ENCODE results near the gene GNG5. TPM values are rescaled to one million over a fixed set of nuclear protein-coding genes. Genes with fewer than 3 reads are reported as not detected.

GNG5 gene
- total RNA-seq, 1 experiment from 2014 or later, result 193 TPM

GRCh38 chr1:84506002-84506728 lies at the start of gene GNG5, which contains the start of gene SPATA1 (continued):
- peak; percentile 4 for TF ChIP-seq YY1 (IDR thresholded peaks at IDR 0.05; ENCODE audit: extremely low read depth, insufficient replicate concordance, low read depth, low read length)
- no peak; the same call in 1 of the 2 replicates for TF ChIP-seq RAD21 (IDR thresholded peaks at IDR 0.05; ENCODE audit: low read depth)
- TF ChIP-seq SRF (IDR thresholded peaks at IDR 0.05; ENCODE audit: low read depth), result no peak
- TF ChIP-seq SIN3A (IDR thresholded peaks at IDR 0.05; ENCODE audit: low read depth), result peak; percentile 31; the same call in 1 of the 2 replicates
- TF ChIP-seq CEBPB (IDR thresholded peaks at IDR 0.05; ENCODE audit: low read depth), result no peak
- peak; percentile 92 for TF ChIP-seq EGR1 (IDR thresholded peaks at IDR 0.05; ENCODE audit: low read depth)
- no peak for TF ChIP-seq POLR2A (IDR thresholded peaks at IDR 0.05; ENCODE audit: borderline replicate concordance, extremely low read depth, insufficient read depth, insufficient read length)

GRCh38 chr1:84550826-84551225 lies 44.4 kb upstream of the GNG5 start:
- TF ChIP-seq SIN3A (IDR thresholded peaks at IDR 0.05; ENCODE audit: low read depth), result no peak
- TF ChIP-seq EZH2phosphoT487 (IDR thresholded peaks at IDR 0.05; ENCODE audit: borderline replicate concordance), result no peak
- TF ChIP-seq SRF (IDR thresholded peaks at IDR 0.05; ENCODE audit: low read depth), result no peak
- TF ChIP-seq ZBTB33 (IDR thresholded peaks at IDR 0.05; ENCODE audit: extremely low read depth, insufficient replicate concordance, low read length), result no peak
- TF ChIP-seq REST (IDR thresholded peaks at IDR 0.05; ENCODE audit: low read depth), result no peak
- TF ChIP-seq CEBPB (IDR thresholded peaks at IDR 0.05; ENCODE audit: low read depth), result no peak
- no peak for TF ChIP-seq EGR1 (IDR thresholded peaks at IDR 0.05; ENCODE audit: low read depth)
- no peak for TF ChIP-seq CBX3 (IDR thresholded peaks at IDR 0.05; ENCODE audit: low read depth)
- no peak for TF ChIP-seq POLR2AphosphoS5 (IDR thresholded peaks at IDR 0.05; ENCODE audit: low read depth, low read length)
- TF ChIP-seq YY1 (IDR thresholded peaks at IDR 0.05; ENCODE audit: extremely low read depth, insufficient replicate concordance, low read depth, low read length), result no peak
- no peak for TF ChIP-seq ATF3 (IDR thresholded peaks at IDR 0.05)
- no peak for TF ChIP-seq MAX (IDR thresholded peaks at IDR 0.05)
- TF ChIP-seq JUND (IDR thresholded peaks at IDR 0.05), result no peak
- no peaks in the 10 kb centered on the region for H4K20me1 ChIP-seq (ENCODE audit: insufficient read depth)
- ChIA-PET POLR2A (interaction anchor here (1.1 kb wide), 1 partner anchor 20 kb away, joined by 3 read pairs; no protein-coding TSS in a partner anchor), RAD21 (ENCODE audit: low non-redundant PET in 1 of 2, low total read pairs in 2 of 2, uncharacterized antibody in 2 of 2, unreplicated experiment in 2 of 2) (no interaction called here), CTCF (no interaction called here)
- H3K27me3 ChIP-seq (ENCODE audit: insufficient read depth, low read length), result no peaks in the 10 kb centered on the region
- H3K27ac ChIP-seq (ENCODE audit: low read depth, low read length), result no peak overlapping the region
- no peaks in the 10 kb centered on the region for H3K4me1 ChIP-seq (ENCODE audit: control insufficient read depth in 1 of 2, insufficient read depth in 2 of 2, low read length in 2 of 2)
- DNase-seq (ENCODE audit: low read depth, low spot score), result no peak
- H3K36me3 ChIP-seq (ENCODE audit: control insufficient read depth in 1 of 2, insufficient read depth in 2 of 2, low read length in 2 of 2), result peaks cover 0 to 3% of the 10 kb centered on the region in 2 experiments; a peak in 1 of 4 replicates
- no peak overlapping the region for H3K4me2 ChIP-seq (ENCODE audit: low read length)
- BruUV-seq (replicated peaks), result no TSS peak
- H3K4me3 ChIP-seq (replicated peaks in 1 of 2; ENCODE audit: low read depth in 1 of 2, low read length in 2 of 2), result no peak overlapping the region
- no peaks in the 10 kb centered on the region for H3K9me2 ChIP-seq (ENCODE audit: insufficient read depth)
- no peak overlapping the region for H3K9ac ChIP-seq (ENCODE audit: low read length)
- no peaks in the 10 kb centered on the region for H3K79me2 ChIP-seq (ENCODE audit: insufficient read depth, low read length)
- intact Hi-C loops (cut with micrococcal nuclease), result no loop called here
- H2AFZ ChIP-seq (ENCODE audit: low read depth, low read length, poor library complexity, severe bottlenecking), result no peak overlapping the region
- no peak for ATAC-seq
- no peaks in the 10 kb centered on the region for H3K9me3 ChIP-seq (ENCODE audit: control insufficient read depth in 1 of 2, insufficient read depth in 1 of 2, low read depth in 1 of 2, low read length in 2 of 2)
